ENCODE results near the gene P3H2. TPM values are rescaled to one million over a fixed set of nuclear protein-coding genes. Genes with fewer than 3 reads are reported as not detected.

Gene P3H2
- total and polyA plus RNA-seq, 9 of the 15 experiments (the other 6 are each of a cell fraction or from before 2014, with no cell fraction given): 0.04 to 0.26 (median 0.22) TPM; not detected in 6

DNA sequence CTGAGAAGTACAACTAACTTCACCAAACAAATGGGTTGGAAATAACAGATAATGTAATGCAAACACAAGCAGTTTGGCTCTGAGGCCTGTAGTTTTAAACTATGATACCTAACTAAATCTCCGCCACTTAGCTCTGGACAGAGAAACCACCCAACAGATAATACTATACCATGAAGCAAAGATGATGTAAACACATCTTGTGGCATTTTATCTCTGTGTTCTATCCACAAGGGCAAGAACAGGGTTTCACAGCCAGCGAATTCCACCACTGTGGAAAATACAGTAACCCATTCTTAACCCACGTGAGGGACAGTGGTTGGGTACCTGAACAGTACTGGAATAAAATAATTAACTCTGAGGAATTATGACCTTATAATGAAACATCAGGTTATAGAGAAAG is 93.6 kb downstream of the P3H2 start:
- no peak for FAIRE-seq
- no peak overlapping the region for H3K27ac ChIP-seq (ENCODE audit: extremely low read depth, low read depth, low read length)
- ChIA-PET POLR2A (no interaction called here), CTCF (ENCODE audit: low intra/inter-chr PET ratio) (no interaction called here)
- H2AFZ ChIP-seq (ENCODE audit: low read depth, low read length): no peak overlapping the region
- H3K36me3 ChIP-seq (ENCODE audit: control insufficient read depth, insufficient read depth, low read length): no peaks in the 10 kb centered on the region
- in situ Hi-C loops (cut with MboI) (no loop called here), intact Hi-C loops (cut with micrococcal nuclease) (no loop called here)
- H3K4me1 ChIP-seq (replicated peaks in 1 of 2; ENCODE audit: control insufficient read depth in 2 of 2, insufficient read depth in 2 of 2, low read length in 2 of 2): no peaks in the 10 kb centered on the region
- TF ChIP-seq CBFA2T3 (IDR thresholded peaks at IDR 0.05) (no peak), SAFB2 (IDR thresholded peaks at IDR 0.05; ENCODE audit: borderline replicate concordance, low read depth, low read length, severe bottlenecking) (no peak), NR2F6 (CRISPR knock-in tag; IDR thresholded peaks at IDR 0.05) (no peak), ZFP30 (CRISPR knock-in tag; IDR thresholded peaks at IDR 0.05; ENCODE audit: borderline replicate concordance) (no peak), STAT6 (CRISPR knock-in tag; IDR thresholded peaks at IDR 0.05) (no peak), ZNF76 (CRISPR knock-in tag; IDR thresholded peaks at IDR 0.05; ENCODE audit: borderline replicate concordance) (no peak), ZNF347 (CRISPR knock-in tag; IDR thresholded peaks at IDR 0.05; ENCODE audit: low read depth) (no peak), PCBP2 (IDR thresholded peaks at IDR 0.05; ENCODE audit: low read depth, low read length, poor library complexity, severe bottlenecking) (no peak), CBFA2T2 (conservative IDR thresholded peaks at IDR 0.05) (no peak), HNRNPK (IDR thresholded peaks at IDR 0.05; ENCODE audit: low read depth, low read length, poor library complexity, severe bottlenecking) (no peak), FOS (IDR thresholded peaks at IDR 0.05; ENCODE audit: extremely low read depth, insufficient read length) (no peak), ZBED1 (IDR thresholded peaks at IDR 0.05) (no peak), FOXA3 (CRISPR knock-in tag; conservative IDR thresholded peaks at IDR 0.05 in 1 of 2, IDR thresholded peaks at IDR 0.05 in 1 of 2) (no peak), SAFB (IDR thresholded peaks at IDR 0.05; ENCODE audit: borderline replicate concordance, low read depth, low read length) (no peak), TFE3 (CRISPR knock-in tag; IDR thresholded peaks at IDR 0.05) (no peak), FOXK1 (CRISPR knock-in tag; IDR thresholded peaks at IDR 0.05; ENCODE audit: borderline replicate concordance) (no peak), GTF2F1 (IDR thresholded peaks at IDR 0.05; ENCODE audit: low read depth, low read length) (no peak)
- TF ChIP-seq, protein P1, sequence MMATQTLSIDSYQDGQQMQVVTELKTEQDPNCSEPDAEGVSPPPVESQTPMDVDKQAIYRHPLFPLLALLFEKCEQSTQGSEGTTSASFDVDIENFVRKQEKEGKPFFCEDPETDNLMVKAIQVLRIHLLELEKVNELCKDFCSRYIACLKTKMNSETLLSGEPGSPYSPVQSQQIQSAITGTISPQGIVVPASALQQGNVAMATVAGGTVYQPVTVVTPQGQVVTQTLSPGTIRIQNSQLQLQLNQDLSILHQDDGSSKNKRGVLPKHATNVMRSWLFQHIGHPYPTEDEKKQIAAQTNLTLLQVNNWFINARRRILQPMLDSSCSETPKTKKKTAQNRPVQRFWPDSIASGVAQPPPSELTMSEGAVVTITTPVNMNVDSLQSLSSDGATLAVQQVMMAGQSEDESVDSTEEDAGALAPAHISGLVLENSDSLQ (IDR thresholded peaks at IDR 0.05): no peak
- H3K27me3 ChIP-seq (ENCODE audit: control insufficient read depth in 2 of 2, insufficient read depth in 2 of 2, low read length in 2 of 2): no peaks in the 10 kb centered on the region
- no TSS peak for BruUV-seq (replicated peaks)
- no peaks in the 10 kb centered on the region for H4K20me1 ChIP-seq (replicated peaks; ENCODE audit: control insufficient read depth, insufficient read depth, low read length)
- no peak overlapping the region for H3K4me3 ChIP-seq
- no peak overlapping the region for H3K9ac ChIP-seq (ENCODE audit: insufficient read depth in 1 of 2, low read depth in 2 of 2, low read length in 2 of 2)
- H3K4me2 ChIP-seq (ENCODE audit: insufficient read depth, low read length): no peak overlapping the region
- 0% methylated on average over 3 of the region's 3 CpGs for WGBS (ENCODE audit: insufficient coverage, low coverage, missing lambda C conversion rate)
- DNase-seq (ENCODE audit: extremely low read depth in 1 of 4, low spot score in 3 of 4): no peak
- H3K9me3 ChIP-seq (replicated peaks; ENCODE audit: control insufficient read depth, insufficient read depth, low read depth, low read length): no peaks in the 10 kb centered on the region
- no peaks in the 10 kb centered on the region for H3K79me2 ChIP-seq (ENCODE audit: control insufficient read depth, insufficient read depth, low read length)
- ATAC-seq: no peak
- H3K9me1 ChIP-seq (ENCODE audit: control insufficient read depth, insufficient read depth, low read length): no peaks in the 10 kb centered on the region
